ENCODE results near the gene RECK. TPM values are rescaled to one million over a fixed set of nuclear protein-coding genes. Genes with fewer than 3 reads are reported as not detected.

The RECK gene
- polyA plus RNA-seq, 3 donors from 2014 or later: 7.8 to 14.4 (median 13.8) TPM

GRCh38 chr9:36136272-36136893 lies 99.7 kb downstream of the RECK start, which contains the start of gene GLIPR2:
Gene GLIPR2, plus strand, starts transcription at chr9:36136733. Its CDS starts 46 bp downstream, at chr9:36136779.
- peaks cover 2 to 9% (median 6%) of the 10 kb centered on the region in 3 donors for H3K27me3 Mint-ChIP-seq (ENCODE audit: low read depth in 3 of 3)
- peaks cover 49 to 53% of the 10 kb centered on the region in 2 donors for H3K4me1 Mint-ChIP-seq

DNA sequence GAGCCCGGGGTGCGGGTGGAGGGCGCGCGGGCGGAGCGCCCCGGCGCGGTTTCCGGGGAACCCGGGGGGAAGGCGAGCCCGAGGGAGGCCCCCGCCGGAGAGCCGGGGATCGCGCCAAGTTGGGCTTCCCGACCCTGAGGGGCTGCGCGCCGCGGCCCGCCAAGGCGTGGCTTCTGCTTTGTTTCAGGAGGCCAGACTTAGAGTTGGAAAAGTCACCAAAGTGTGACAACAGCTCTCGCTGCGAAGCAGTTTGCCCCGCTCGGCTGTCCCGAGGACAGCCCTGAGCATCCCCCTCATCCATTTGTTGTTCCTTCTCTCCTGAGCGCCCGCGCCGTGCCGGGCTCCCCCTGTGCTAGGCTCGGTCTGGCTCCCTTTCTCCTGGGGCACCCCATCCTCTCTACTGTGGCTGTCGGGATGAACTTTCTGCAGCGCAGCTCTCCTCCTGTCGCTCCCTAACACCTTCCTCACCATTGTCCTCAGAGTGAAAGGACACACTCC lies 100.2 kb downstream of the RECK start:
- DNase-seq: no peak
- peak overlapping the region; percentile 98 to 100 (median 100) for H3K27ac Mint-ChIP-seq
- peaks cover 0 to 9% (median 6%) of the 10 kb centered on the region in 3 donors for H3K27me3 Mint-ChIP-seq (ENCODE audit: low read depth in 3 of 3)
- peaks cover 55 to 59% of the 10 kb centered on the region in 2 donors for H3K4me1 Mint-ChIP-seq
- no peaks in the 10 kb centered on the region for H3K9me3 Mint-ChIP-seq
- peak overlapping the region; percentile 93 to 100 (median 97) for H3K4me3 Mint-ChIP-seq
- H3K36me3 Mint-ChIP-seq: no peaks in the 10 kb centered on the region

More at GRCh38 chr9:36136272-36136893, 99.7 kb downstream of the RECK start, which contains the start of gene GLIPR2:
- H3K9me3 Mint-ChIP-seq: no peaks in the 10 kb centered on the region
- peak; percentile 83 to 84 (median 83) for DNase-seq
- no peaks in the 10 kb centered on the region for H3K36me3 Mint-ChIP-seq
- H3K4me3 Mint-ChIP-seq: peak within 1 kb of the TSS; percentile 93 to 100 (median 97)
- peak within 1 kb of the TSS; percentile 98 to 100 (median 100) for H3K27ac Mint-ChIP-seq

DNA sequence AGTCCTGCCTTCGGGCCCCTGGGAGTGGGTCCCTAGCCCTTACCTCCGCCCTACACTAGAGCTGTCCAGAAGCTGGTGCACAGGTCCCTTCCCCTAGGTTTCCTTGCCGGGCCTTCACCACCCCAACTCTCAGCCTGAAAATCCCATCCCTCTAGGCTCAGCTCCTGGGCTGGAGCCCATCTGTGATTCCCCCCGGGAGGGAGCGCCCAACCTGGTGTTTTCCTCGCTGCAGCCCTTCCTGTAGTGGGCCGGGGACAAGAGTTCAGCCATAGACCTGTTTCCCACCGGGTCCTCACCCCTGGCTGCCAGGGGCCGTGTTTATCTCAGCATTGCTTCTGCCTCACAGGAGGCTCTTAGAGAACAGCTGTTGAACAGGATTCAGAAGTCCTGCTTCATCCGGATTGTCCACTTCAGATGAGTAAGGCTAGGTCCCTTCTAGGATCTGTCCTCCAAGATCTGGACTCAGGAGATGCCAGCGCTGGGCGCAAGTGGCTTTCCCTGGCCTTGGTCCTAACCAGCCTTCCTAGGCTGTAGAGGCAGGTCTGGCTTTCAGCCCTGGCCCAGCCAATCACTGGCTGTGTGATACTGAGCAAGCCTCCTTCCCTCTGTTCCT lies 100.8 kb downstream of the RECK start:
- Mint-ChIP-seq H3K4me1 (peaks cover 60 to 64% of the 10 kb centered on the region in 2 donors), H3K36me3 (no peaks in the 10 kb centered on the region), H3K27me3 (ENCODE audit: low read depth in 3 of 3) (peaks cover 0 to 9% (median 6%) of the 10 kb centered on the region in 3 donors), H3K9me3 (no peaks in the 10 kb centered on the region), H3K27ac (peak overlapping the region; percentile 98 to 100 (median 100)), H3K4me3 (peak overlapping the region; percentile 93 to 100 (median 97))
- no peak for DNase-seq

DNA sequence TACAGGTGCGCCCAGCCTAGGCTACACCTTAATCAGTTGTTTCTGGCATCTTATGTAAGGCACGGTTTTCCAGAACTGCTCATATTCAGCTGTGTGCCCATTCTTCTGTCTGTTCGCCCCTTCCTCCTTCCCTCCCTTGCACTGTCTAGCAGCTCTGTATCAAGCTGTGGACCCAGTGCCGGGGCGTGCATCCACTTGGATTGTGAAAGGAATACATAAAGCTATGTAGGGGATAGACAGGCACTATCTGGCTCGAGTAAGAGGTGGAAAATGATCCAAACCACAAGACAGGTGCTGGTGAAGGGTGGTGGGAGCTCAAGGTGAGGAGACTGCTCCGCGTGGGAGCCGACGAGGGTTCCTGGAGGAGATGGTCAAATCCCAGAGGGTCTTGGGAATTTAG lies 101.8 kb downstream of the RECK start:
- no peak for DNase-seq
- peaks cover 0 to 3% (median 0%) of the 10 kb centered on the region in 3 donors for H3K36me3 Mint-ChIP-seq
- peaks cover 70 to 74% of the 10 kb centered on the region in 2 donors for H3K4me1 Mint-ChIP-seq
- peaks cover 0 to 10% (median 6%) of the 10 kb centered on the region in 3 donors for H3K27me3 Mint-ChIP-seq (ENCODE audit: low read depth in 3 of 3)
- H3K27ac Mint-ChIP-seq: peak overlapping the region; percentile 91 to 100 (median 100)
- H3K4me3 Mint-ChIP-seq: peak overlapping the region; percentile 93 to 100 (median 97)
- no peaks in the 10 kb centered on the region for H3K9me3 Mint-ChIP-seq

- Mint-ChIP-seq H3K4me1 (peaks cover 74 to 78% of the 10 kb centered on the region in 2 donors), H3K4me3 (peak overlapping the region; percentile 93 to 100 (median 97)), H3K27me3 (ENCODE audit: low read depth in 3 of 3) (peaks cover 0 to 11% (median 8%) of the 10 kb centered on the region in 3 donors), H3K9me3 (no peaks in the 10 kb centered on the region), H3K36me3 (peaks cover 0 to 3% (median 0%) of the 10 kb centered on the region in 3 donors), H3K27ac (peak overlapping the region; percentile 91 to 100 (median 100))
- DNase-seq: no peak
These were observed 102.2 kb downstream of the RECK start for GRCh38 chr9:36138901-36139300.

DNA sequence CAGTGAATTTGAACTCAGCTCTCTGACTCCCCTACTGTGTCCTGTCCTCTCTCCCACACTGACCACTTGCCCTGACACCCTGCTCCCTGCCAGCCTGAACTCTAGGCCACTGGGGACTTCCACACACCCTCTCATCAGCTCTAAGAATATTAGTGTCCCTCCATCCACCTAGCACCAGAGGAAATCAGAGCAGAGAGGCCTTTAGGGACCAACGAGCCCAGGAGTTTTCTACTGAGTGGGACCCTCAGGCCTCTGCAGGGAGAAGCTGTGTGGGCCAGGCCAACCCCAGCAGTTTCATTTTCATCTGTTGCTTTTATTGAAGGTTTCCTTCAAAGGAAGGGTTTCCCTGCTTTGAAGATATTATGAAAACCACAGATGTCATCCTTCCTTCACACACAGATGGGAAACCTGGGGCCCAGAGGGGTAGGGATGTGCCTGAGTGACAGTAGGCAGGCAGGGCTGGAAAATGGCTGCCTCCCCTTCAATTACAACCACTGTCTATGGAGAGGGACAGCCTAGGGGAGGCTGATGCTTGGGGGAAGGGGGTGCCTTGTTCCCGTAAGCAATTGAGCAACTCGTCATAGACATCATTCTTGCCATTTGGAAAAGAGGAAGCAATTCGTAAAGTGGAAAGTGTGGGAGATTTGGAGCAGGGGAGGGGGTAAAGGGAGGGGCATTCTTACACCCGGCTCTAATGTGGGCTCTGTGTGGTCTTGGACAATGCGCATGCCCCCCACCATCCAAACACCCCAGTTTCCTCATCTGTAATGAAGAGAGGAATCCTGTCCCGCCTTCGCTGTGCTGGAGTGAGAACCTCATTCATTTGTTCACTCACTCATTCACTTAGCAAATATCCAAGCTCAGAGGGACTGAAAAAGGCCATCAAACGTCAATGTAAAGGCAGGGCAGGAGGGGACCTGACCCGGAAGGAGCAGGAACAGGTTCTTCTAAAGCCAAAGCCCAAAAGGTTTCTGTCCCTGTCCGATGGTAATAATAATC lies 103.7 kb downstream of the RECK start:
- H3K9me3 Mint-ChIP-seq: peaks cover 0 to 1% (median 0%) of the 10 kb centered on the region in 6 donors
- peaks cover 89 to 91% of the 10 kb centered on the region in 2 donors for H3K4me1 Mint-ChIP-seq
- peaks cover 3 to 14% (median 10%) of the 10 kb centered on the region in 3 donors for H3K36me3 Mint-ChIP-seq
- peak overlapping the region; percentile 93 to 100 (median 97) for H3K4me3 Mint-ChIP-seq
- DNase-seq: no peak
- H3K27ac Mint-ChIP-seq: peak overlapping the region; percentile 91 to 100 (median 100)
- peaks cover 3 to 16% (median 13%) of the 10 kb centered on the region in 3 donors for H3K27me3 Mint-ChIP-seq (ENCODE audit: low read depth in 3 of 3)

DNA sequence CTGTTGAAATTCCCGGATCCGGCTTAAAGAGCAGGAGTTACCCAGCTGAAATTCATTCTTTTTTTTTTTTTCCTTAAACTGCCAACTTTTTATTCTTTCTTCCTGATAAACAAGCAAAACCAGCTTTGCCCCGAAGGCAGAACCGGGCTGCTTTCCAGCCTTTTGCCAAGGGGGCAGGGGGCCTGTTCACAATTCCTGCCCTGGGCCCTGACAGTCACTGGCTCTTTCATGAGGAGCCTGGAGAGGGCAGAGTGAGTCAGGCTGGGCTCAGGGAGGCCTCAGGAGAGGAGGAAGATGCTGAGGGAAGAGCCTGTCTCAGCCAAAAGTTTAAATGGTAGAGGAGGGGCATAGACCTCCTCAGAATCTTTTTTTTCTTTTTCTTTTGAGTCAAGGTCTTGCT lies 104.6 kb downstream of the RECK start:
- Mint-ChIP-seq H3K36me3 (peaks cover 12 to 23% (median 19%) of the 10 kb centered on the region in 3 donors), H3K4me3 (peak overlapping the region; percentile 93 to 100 (median 97)), H3K27me3 (ENCODE audit: low read depth in 3 of 3) (peaks cover 3 to 14% (median 13%) of the 10 kb centered on the region in 3 donors), H3K27ac (peak overlapping the region; percentile 98 to 100 (median 100)), H3K9me3 (peaks cover 0 to 3% (median 0%) of the 10 kb centered on the region in 6 donors), H3K4me1 (peaks cover 93% of the 10 kb centered on the region in 2 donors)
- DNase-seq: no peak

DNA sequence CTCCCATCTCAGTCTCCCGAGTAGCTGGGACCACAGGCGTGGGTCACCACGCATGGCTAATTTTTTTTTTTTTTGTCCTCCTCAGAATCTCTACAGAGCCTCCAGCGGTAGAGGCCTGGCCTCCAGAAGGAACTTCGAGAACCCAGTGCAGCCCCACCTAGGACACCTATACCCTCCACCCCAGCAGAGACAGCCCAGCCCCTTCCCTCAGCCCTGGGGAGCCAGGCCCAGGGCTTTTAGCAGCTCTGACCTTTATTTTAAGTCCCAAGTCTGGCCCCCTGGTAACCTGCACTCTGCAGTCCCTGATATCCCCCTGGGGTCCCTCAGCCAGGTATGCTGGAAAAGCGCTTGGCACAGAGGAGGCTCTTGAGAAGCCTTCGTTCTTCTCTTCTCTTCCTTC lies 105.0 kb downstream of the RECK start:
- Mint-ChIP-seq H3K9me3 (peaks cover 0 to 3% (median 0%) of the 10 kb centered on the region in 6 donors), H3K4me1 (peaks cover 98% of the 10 kb centered on the region in 2 donors), H3K36me3 (peaks cover 14 to 25% (median 21%) of the 10 kb centered on the region in 3 donors)

GRCh38 chr9:36142510-36143244 lies 106.0 kb downstream of the RECK start:
- Mint-ChIP-seq H3K36me3 (peaks cover 14 to 34% (median 30%) of the 10 kb centered on the region in 3 donors), H3K4me1 (peaks cover 100% of the 10 kb centered on the region in 2 donors), H3K9me3 (peaks cover 0 to 3% (median 0%) of the 10 kb centered on the region in 6 donors), H3K27me3 (ENCODE audit: low read depth in 3 of 3) (peaks cover 3 to 12% (median 8%) of the 10 kb centered on the region in 3 donors), H3K4me3 (peak overlapping the region; percentile 93 to 100 (median 97)), H3K27ac (peak overlapping the region; percentile 98 to 100 (median 100))
- DNase-seq: peak; percentile 47 to 55 (median 48)

More for the DNA sequence above, 105.0 kb downstream of the RECK start:
- Mint-ChIP-seq H3K4me3 (peak overlapping the region; percentile 93 to 100 (median 97)), H3K27ac (peak overlapping the region; percentile 98 to 100 (median 100)), H3K27me3 (ENCODE audit: low read depth in 3 of 3) (peaks cover 3 to 16% (median 13%) of the 10 kb centered on the region in 3 donors)
- no peak for DNase-seq

DNA sequence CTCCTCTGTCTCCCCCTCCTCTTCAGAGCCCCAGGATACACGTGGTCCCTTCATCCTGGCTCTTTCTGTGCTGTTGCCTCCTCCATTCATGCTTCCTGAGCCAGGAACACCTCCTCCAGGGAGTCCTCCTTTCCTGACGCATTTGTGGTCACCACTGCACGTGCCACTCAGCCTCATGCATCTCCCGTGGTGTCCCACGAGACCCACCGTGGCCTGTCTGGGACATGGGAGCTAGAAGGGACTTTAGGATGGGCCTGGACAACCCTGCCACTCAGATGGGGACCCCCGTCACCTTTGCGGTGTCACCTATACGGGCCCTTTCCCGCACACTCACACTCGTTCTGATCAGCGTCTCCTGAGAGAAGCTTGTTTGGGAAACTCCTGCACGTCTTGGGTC lies 106.5 kb downstream of the RECK start:
- peaks cover 3 to 11% (median 9%) of the 10 kb centered on the region in 3 donors for H3K27me3 Mint-ChIP-seq (ENCODE audit: low read depth in 3 of 3)
- H3K27ac Mint-ChIP-seq: peak overlapping the region; percentile 98 to 100 (median 100)
- H3K36me3 Mint-ChIP-seq: peaks cover 14 to 35% (median 32%) of the 10 kb centered on the region in 3 donors
- peaks cover 100% of the 10 kb centered on the region in 2 donors for H3K4me1 Mint-ChIP-seq
- peak in 2 of 3 donors; percentile 36 to 49 for DNase-seq
- H3K4me3 Mint-ChIP-seq: peak overlapping the region; percentile 93 to 100 (median 97)
- H3K9me3 Mint-ChIP-seq: peaks cover 0 to 3% (median 0%) of the 10 kb centered on the region in 6 donors

- Mint-ChIP-seq H3K27ac (peak overlapping the region; percentile 98 to 100 (median 100)), H3K9me3 (peaks cover 0 to 3% (median 0%) of the 10 kb centered on the region in 6 donors), H3K4me1 (peaks cover 97 to 100% of the 10 kb centered on the region in 2 donors), H3K27me3 (ENCODE audit: low read depth in 3 of 3) (peaks cover 8 to 12% (median 12%) of the 10 kb centered on the region in 3 donors), H3K4me3 (peak overlapping the region; percentile 93 to 100 (median 97)), H3K36me3 (peaks cover 14 to 35% (median 35%) of the 10 kb centered on the region in 3 donors)
- peak; percentile 68 to 71 (median 70) for DNase-seq
These were observed 107.9 kb downstream of the RECK start for GRCh38 chr9:36144309-36145232.

Data from immature natural killer cell (primary cell).